Measurements from ENCODE around the gene KRT6B. TPM values are rescaled to one million over a fixed set of nuclear protein-coding genes. Genes with fewer than 3 reads are reported as not detected.

The KRT6B gene
- total RNA-seq, 2 donors from 2014 or later: not detected

- H3K36me3 ChIP-seq (replicated peaks in 1 of 2; ENCODE audit: insufficient read depth in 1 of 2, low read depth in 2 of 2): no peaks in the 10 kb centered on the region
- DNase-seq: no peak
- 76 to 93% methylated on average over 2 of the region's 2 CpGs for WGBS, 2 donors
- no peak overlapping the region for H3K4me3 ChIP-seq
- no peak for ATAC-seq
- no peaks in the 10 kb centered on the region for H3K27me3 ChIP-seq
- intact Hi-C loops (cut with DNase I): no loop called here
- no peaks in the 10 kb centered on the region for H3K9me3 ChIP-seq
- no peak overlapping the region for H3K27ac ChIP-seq
- H3K4me1 ChIP-seq: no peaks in the 10 kb centered on the region
- TF ChIP-seq POLR2A (IDR thresholded peaks at IDR 0.05) (no peak), CTCF (IDR thresholded peaks at IDR 0.05) (no peak)
Measured at GRCh38 chr12:52417740-52418139, 34.2 kb downstream of the KRT6B start.

GRCh38 chr12:52416795-52417194 lies 35.2 kb downstream of the KRT6B start:
- Histone ChIP-seq H3K27me3 (no peaks in the 10 kb centered on the region), H3K9me3 (no peaks in the 10 kb centered on the region), H3K4me3 (no peak overlapping the region), H3K36me3 (replicated peaks in 1 of 2; ENCODE audit: insufficient read depth in 1 of 2, low read depth in 2 of 2) (no peaks in the 10 kb centered on the region), H3K4me1 (no peaks in the 10 kb centered on the region), H3K27ac (no peak overlapping the region)
- no peak for DNase-seq
- no peak for ATAC-seq
- intact Hi-C loops (cut with DNase I): no loop called here
- no peak for TF ChIP-seq POLR2A (IDR thresholded peaks at IDR 0.05)
- no peak for TF ChIP-seq CTCF (IDR thresholded peaks at IDR 0.05)
- WGBS, 2 donors: 77 to 92% methylated on average over 1 of the region's 1 CpG

GRCh38 chr12:52415870-52416750 lies 35.8 kb downstream of the KRT6B start:
- no peak overlapping the region for H3K4me3 ChIP-seq
- TF ChIP-seq POLR2A (IDR thresholded peaks at IDR 0.05): no peak
- TF ChIP-seq CTCF (IDR thresholded peaks at IDR 0.05): no peak
- intact Hi-C loops (cut with DNase I): no loop called here
- ATAC-seq: peak; percentile 71
- 43 to 65% methylated on average over 6 to 10 of the region's 10 CpGs for WGBS, 2 donors
- peak; percentile 19 to 57 (median 28) for DNase-seq
- no peaks in the 10 kb centered on the region for H3K36me3 ChIP-seq (replicated peaks in 1 of 2; ENCODE audit: insufficient read depth in 1 of 2, low read depth in 2 of 2)
- H3K27ac ChIP-seq: no peak overlapping the region
- H3K4me1 ChIP-seq: no peaks in the 10 kb centered on the region
- H3K27me3 ChIP-seq: no peaks in the 10 kb centered on the region
- no peaks in the 10 kb centered on the region for H3K9me3 ChIP-seq

- Histone ChIP-seq H3K27ac (no peak overlapping the region), H3K4me1 (no peaks in the 10 kb centered on the region), H3K27me3 (no peaks in the 10 kb centered on the region), H3K36me3 (replicated peaks in 1 of 2; ENCODE audit: insufficient read depth in 1 of 2, low read depth in 2 of 2) (no peaks in the 10 kb centered on the region), H3K9me3 (no peaks in the 10 kb centered on the region), H3K4me3 (no peak overlapping the region)
- no peak for TF ChIP-seq POLR2A (IDR thresholded peaks at IDR 0.05)
- no peak for TF ChIP-seq CTCF (IDR thresholded peaks at IDR 0.05)
- 75 to 76% methylated on average over 4 to 5 of the region's 5 CpGs for WGBS, 2 donors
- ATAC-seq: no peak
- intact Hi-C loops (cut with DNase I): no loop called here
- DNase-seq: no peak
Measured at GRCh38 chr12:52414936-52415335, 37.0 kb downstream of the KRT6B start.
